Neuron (in vitro differentiated cells): Measurements from ENCODE around the gene ZDHHC22.
"Not testable (repeated sequence)": the region's sequence is repeated elsewhere in the genome, so short reads cannot be mapped to it uniquely, and the experiment has no call there.

Experiments
- H2AFZ ChIP-seq: one replicate; pipeline ENCODE4 v1.6.1; 2013; ENCODE audit warnings: low read depth, mild to moderate bottlenecking, inconsistent platforms, low read length, moderate library complexity
- H3K27me3 ChIP-seq: one replicate; pipeline ENCODE4 v1.6.1; 2013; ENCODE audit warnings: low read length; ENCODE audit not compliant: insufficient read depth
- H3K36me3 ChIP-seq: one replicate; pipeline ENCODE4 v1.6.1; 2013; ENCODE audit warnings: low read length; ENCODE audit not compliant: insufficient read depth
- H3K4me1 ChIP-seq: one replicate; pipeline ENCODE4 v1.6.1; 2013; ENCODE audit warnings: low read length; ENCODE audit not compliant: insufficient read depth
- H3K4me3 ChIP-seq: 2 replicates; pipeline ENCODE4 v1.5.1; 2013; ENCODE audit warnings: mild to moderate bottlenecking, low read length, moderate library complexity
- H3K9me3 ChIP-seq: one replicate; pipeline ENCODE4 v1.6.1; 2013; ENCODE audit warnings: low read length

Gene ZDHHC22

GRCh38 chr14:77177702-77178101 is 36.1 kb upstream of the ZDHHC22 start:
- no peaks in the 10 kb centered on the region for H3K9me3 ChIP-seq
- peaks cover 12% of the 10 kb centered on the region for H3K4me1 ChIP-seq
- no peak overlapping the region for H2AFZ ChIP-seq
- no peaks in the 10 kb centered on the region for H3K36me3 ChIP-seq
- no peak overlapping the region for H3K4me3 ChIP-seq
- H3K27me3 ChIP-seq, result peaks cover 4% of the 10 kb centered on the region

- no peak overlapping the region for H2AFZ ChIP-seq
- no peak overlapping the region for H3K4me3 ChIP-seq
- no peaks in the 10 kb centered on the region for H3K36me3 ChIP-seq
- H3K27me3 ChIP-seq, result peaks cover 4% of the 10 kb centered on the region
- no peaks in the 10 kb centered on the region for H3K9me3 ChIP-seq
- no peaks in the 10 kb centered on the region for H3K4me1 ChIP-seq
Measured at GRCh38 chr14:77175843-77176242, 34.3 kb upstream of the ZDHHC22 start.

DNA sequence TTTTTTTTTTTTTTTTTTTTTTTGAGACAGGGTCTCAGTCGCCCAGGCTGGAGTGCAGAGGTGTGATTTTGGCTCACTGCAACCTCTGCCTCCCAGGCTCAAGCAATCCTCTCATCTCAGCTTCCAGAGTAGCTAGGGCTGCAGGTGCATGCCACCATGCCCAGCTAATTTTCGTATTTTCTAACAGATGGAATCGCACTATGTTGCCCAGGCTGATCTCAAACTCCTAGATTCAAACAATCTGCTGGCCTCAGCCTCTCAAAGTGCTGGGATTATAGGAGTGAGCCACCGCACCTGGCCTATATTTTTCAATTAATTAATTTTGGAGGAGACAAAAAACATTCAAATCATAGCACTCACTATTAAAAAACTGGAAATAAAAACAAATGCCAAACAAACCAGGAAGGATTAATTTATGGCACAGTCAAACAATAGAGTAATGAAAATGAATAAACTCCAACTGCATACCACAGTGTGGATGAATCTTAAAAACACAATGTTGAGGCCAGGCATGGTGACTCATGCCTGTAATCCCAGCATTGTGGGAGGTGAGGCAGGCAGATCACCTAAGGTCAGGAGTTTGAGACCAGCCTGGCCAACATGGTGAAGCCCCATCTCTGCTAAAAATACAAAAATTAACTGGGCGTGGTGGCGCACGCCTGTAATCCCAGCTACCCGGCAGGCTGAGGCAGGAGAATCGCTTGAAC is 32.5 kb upstream of the ZDHHC22 start:
- not testable (repeated sequence) for H3K36me3 ChIP-seq, H3K4me3 ChIP-seq, H2AFZ ChIP-seq, H3K4me1 ChIP-seq, H3K9me3 ChIP-seq, H3K27me3 ChIP-seq

- Histone ChIP-seq H3K27me3 (peaks cover 4% of the 10 kb centered on the region), H2AFZ (no peak overlapping the region), H3K4me1 (no peaks in the 10 kb centered on the region), H3K9me3 (no peaks in the 10 kb centered on the region), H3K36me3 (no peaks in the 10 kb centered on the region), H3K4me3 (no peak overlapping the region)
Measured at GRCh38 chr14:77172916-77173315, 31.3 kb upstream of the ZDHHC22 start.

DNA sequence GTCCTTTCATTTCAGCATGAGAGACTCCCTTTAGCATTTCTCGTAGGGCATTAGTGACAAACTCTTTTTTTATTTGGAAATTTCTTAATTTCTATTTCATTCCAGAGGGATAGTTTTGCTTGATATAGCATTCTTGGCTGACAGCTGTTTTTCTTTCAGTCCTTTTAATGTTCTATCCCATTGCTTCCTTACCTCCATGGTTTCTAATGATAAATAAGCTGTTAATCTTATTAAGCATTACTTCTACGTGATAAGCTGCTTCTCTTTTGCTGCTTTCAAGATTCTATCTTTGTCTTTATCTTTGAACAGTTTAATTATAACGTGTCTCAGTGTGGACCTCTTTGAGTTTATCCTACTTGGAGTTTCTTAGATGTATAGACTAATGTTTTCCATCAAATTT is 28.5 kb upstream of the ZDHHC22 start:
- Histone ChIP-seq H3K27me3 (no peaks in the 10 kb centered on the region), H3K9me3 (no peaks in the 10 kb centered on the region), H3K4me1 (no peaks in the 10 kb centered on the region), H2AFZ (no peak overlapping the region), H3K36me3 (no peaks in the 10 kb centered on the region), H3K4me3 (no peak overlapping the region)

- peaks cover 14% of the 10 kb centered on the region for H3K4me1 ChIP-seq
- H3K36me3 ChIP-seq, result no peaks in the 10 kb centered on the region
- no peaks in the 10 kb centered on the region for H3K9me3 ChIP-seq
- no peak overlapping the region for H2AFZ ChIP-seq
- H3K27me3 ChIP-seq, result no peaks in the 10 kb centered on the region
- H3K4me3 ChIP-seq, result no peak overlapping the region
Measured at GRCh38 chr14:77161011-77161410, 19.4 kb upstream of the ZDHHC22 start.

- H3K27me3 ChIP-seq, result no peaks in the 10 kb centered on the region
- H2AFZ ChIP-seq, result no peak overlapping the region
- H3K4me3 ChIP-seq, result peak overlapping the region; percentile 19
- H3K4me1 ChIP-seq, result peaks cover 25% of the 10 kb centered on the region
- H3K36me3 ChIP-seq, result no peaks in the 10 kb centered on the region
- no peaks in the 10 kb centered on the region for H3K9me3 ChIP-seq
Measured at GRCh38 chr14:77158882-77159255, 17.3 kb upstream of the ZDHHC22 start.

DNA sequence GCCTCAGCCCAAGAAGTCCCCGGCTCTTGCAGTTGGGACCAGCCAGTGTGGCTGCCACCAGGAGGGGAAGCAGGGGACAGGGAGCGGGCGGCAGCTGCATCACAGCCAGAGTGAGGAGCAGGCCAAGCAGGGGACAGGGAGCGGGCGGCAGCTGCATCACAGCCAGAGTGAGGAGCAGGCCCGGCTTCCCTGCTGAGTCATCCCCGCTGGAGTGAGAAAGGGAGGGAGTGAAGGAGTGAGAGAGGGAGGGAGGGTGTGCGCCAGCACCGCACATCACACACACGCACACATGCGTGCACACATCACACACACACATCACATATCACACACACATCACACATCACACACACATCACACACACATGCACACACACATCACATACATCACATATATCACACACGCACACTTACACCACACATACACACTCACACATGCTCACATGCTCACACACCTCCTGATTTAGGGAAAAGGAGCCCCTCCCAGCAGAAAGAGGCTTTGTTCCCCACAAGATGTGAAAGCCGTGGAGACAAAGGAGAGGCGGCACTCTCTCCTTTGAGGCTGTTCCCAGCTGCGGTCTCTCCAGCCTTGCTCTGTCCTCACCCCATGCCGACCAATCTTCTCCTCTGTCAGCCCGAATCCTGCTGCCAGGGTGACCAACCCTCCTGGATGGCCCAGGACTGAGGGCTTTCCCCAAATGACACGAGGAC is 16.7 kb upstream of the ZDHHC22 start:
- Histone ChIP-seq H3K27me3 (no peaks in the 10 kb centered on the region), H2AFZ (peak overlapping the region; percentile 4), H3K4me1 (peaks cover 25% of the 10 kb centered on the region), H3K4me3 (peak overlapping the region; percentile 19), H3K36me3 (no peaks in the 10 kb centered on the region), H3K9me3 (no peaks in the 10 kb centered on the region)

DNA sequence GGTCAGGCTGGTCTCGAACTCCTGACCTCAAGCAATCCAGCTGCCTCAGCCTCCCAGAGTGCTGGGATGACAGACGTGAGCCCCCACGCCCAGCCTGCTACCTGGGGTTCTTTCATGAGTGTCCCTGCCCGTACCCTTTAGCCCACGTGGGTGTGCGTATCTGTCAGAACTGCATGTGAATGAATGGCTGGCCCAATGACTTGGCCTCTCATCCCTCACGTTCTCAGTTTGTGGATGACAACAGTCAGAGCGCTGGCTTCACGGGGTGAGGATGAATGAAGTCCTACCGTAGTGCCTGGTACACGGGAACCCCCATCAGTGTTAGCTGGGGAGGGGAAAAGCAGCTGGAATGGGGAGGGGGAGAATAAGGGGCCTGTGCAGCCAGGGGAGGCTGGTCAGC is 16.1 kb upstream of the ZDHHC22 start:
- Histone ChIP-seq H3K9me3 (no peaks in the 10 kb centered on the region), H2AFZ (no peak overlapping the region), H3K36me3 (no peaks in the 10 kb centered on the region), H3K27me3 (no peaks in the 10 kb centered on the region), H3K4me1 (peaks cover 25% of the 10 kb centered on the region), H3K4me3 (peak overlapping the region; percentile 19)

DNA sequence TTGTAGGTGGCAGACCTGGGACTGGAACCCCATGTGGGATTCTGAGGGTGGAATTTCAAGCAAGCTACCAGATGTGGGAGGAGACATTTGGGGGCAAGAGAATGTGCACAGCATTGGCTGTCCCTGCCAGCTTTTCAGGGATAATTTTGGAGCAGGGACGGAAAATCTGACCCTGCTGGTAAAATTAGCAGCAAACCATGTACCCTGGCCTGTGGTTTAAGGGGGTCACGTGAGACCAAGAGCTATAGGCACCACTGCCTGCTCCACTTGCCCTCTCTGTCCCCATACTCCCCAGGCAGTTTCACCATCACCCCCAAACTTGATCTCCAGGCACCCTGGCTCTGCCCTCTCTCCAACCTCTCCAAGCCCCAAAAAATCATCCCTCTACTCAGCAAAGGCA is 13.5 kb upstream of the ZDHHC22 start:
- no peaks in the 10 kb centered on the region for H3K9me3 ChIP-seq
- no peak overlapping the region for H2AFZ ChIP-seq
- H3K4me3 ChIP-seq, result no peak overlapping the region
- peaks cover 25% of the 10 kb centered on the region for H3K4me1 ChIP-seq
- no peaks in the 10 kb centered on the region for H3K27me3 ChIP-seq
- no peaks in the 10 kb centered on the region for H3K36me3 ChIP-seq

GRCh38 chr14:77154421-77154820 is 12.8 kb upstream of the ZDHHC22 start:
- Histone ChIP-seq H2AFZ (no peak overlapping the region), H3K4me1 (peaks cover 25% of the 10 kb centered on the region), H3K9me3 (no peaks in the 10 kb centered on the region), H3K4me3 (no peak overlapping the region), H3K27me3 (no peaks in the 10 kb centered on the region), H3K36me3 (no peaks in the 10 kb centered on the region)

- no peaks in the 10 kb centered on the region for H3K36me3 ChIP-seq
- no peaks in the 10 kb centered on the region for H3K9me3 ChIP-seq
- H2AFZ ChIP-seq, result no peak overlapping the region
- no peak overlapping the region for H3K4me3 ChIP-seq
- H3K27me3 ChIP-seq, result no peaks in the 10 kb centered on the region
- peaks cover 23% of the 10 kb centered on the region for H3K4me1 ChIP-seq
Measured at GRCh38 chr14:77153802-77154201, 12.2 kb upstream of the ZDHHC22 start.

GRCh38 chr14:77151918-77152588 is 10.5 kb upstream of the ZDHHC22 start:
- Histone ChIP-seq H3K27me3 (no peaks in the 10 kb centered on the region), H3K4me1 (peaks cover 11% of the 10 kb centered on the region), H3K9me3 (no peaks in the 10 kb centered on the region), H3K4me3 (no peak overlapping the region), H2AFZ (no peak overlapping the region), H3K36me3 (no peaks in the 10 kb centered on the region)
